Tibial nerve (tissue), 4 donors: Measurements from ENCODE around the gene HLA-C.

Source experiments
- EP300 ChIP-seq, 2 donors: sonication (generic); formaldehyde crosslinking; IDR thresholded peaks; one replicate each; pipeline ENCODE4 v1.6.1; 2017; ENCODE audit warnings: antibody characterized with exemption in 2 of 2, mild to moderate bottlenecking in 1 of 2
- POLR2A ChIP-seq, 2 donors: fragments of 450-650 bp; IDR thresholded peaks; one replicate each; pipeline ENCODE4 v1.6.1; 2017; ENCODE audit warnings: antibody characterized with exemption in 2 of 2, mild to moderate bottlenecking in 2 of 2, moderate library complexity in 2 of 2
- TF ChIP-seq, protein P1 (sequence below), 5 experiments: fragments of 200-600 bp in 3 of 5; fragments of 450-650 bp in 2 of 5; sonication (generic) in 3 of 5; IDR thresholded peaks; one replicate each; pipeline ENCODE4 v1.5.1; 2016 to 2019; ENCODE audit warnings: antibody characterized with exemption in 5 of 5, mild to moderate bottlenecking in 3 of 5, moderate library complexity in 2 of 5

DNA sequence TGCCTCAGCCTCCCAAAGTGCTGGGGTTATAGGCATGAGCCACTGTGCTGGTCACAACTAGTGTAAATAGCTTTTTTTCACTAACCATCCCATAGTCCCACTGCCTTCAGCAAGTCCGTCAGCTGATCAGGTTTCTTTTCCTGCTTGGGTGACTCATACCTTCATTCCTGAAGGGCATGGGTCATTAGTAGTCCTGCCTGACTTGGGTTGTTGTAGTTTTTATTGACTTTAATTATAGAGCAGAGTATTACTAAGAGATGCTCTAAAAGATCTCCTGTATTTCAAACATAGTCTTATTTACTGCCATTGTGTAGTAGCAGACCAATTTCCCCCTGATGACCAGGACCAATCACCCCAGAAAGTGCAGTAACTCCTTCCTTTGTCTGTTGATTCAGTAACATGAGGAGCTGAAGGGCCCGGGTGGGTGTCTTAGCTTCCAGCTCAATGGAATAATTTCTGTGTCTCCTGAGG is 25.8 kb downstream of the HLA-C start:
- TF ChIP-seq, protein P1, sequence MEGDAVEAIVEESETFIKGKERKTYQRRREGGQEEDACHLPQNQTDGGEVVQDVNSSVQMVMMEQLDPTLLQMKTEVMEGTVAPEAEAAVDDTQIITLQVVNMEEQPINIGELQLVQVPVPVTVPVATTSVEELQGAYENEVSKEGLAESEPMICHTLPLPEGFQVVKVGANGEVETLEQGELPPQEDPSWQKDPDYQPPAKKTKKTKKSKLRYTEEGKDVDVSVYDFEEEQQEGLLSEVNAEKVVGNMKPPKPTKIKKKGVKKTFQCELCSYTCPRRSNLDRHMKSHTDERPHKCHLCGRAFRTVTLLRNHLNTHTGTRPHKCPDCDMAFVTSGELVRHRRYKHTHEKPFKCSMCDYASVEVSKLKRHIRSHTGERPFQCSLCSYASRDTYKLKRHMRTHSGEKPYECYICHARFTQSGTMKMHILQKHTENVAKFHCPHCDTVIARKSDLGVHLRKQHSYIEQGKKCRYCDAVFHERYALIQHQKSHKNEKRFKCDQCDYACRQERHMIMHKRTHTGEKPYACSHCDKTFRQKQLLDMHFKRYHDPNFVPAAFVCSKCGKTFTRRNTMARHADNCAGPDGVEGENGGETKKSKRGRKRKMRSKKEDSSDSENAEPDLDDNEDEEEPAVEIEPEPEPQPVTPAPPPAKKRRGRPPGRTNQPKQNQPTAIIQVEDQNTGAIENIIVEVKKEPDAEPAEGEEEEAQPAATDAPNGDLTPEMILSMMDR (IDR thresholded peaks at IDR 0.05) = no peak
- TF ChIP-seq EP300 (IDR thresholded peaks at IDR 0.05) = no peak
- TF ChIP-seq POLR2A (IDR thresholded peaks at IDR 0.05) = no peak
